ENCODE measurements around the gene JTB. TPM values are rescaled to one million over a fixed set of nuclear protein-coding genes. Genes with fewer than 3 reads are reported as not detected.
"Not testable (repeated sequence)": the region's sequence is repeated elsewhere in the genome, so short reads cannot be mapped to it uniquely, and the experiment has no call there.

The JTB gene
- total and polyA plus RNA-seq, 9 of the 15 experiments (the other 6 are each of a cell fraction or from before 2014, with no cell fraction given): 24.7 to 308 (median 151) TPM

- Histone ChIP-seq H3K27me3 (ENCODE audit: control insufficient read depth in 2 of 2, insufficient read depth in 2 of 2, low read length in 2 of 2) (peaks cover 4 to 16% of the 10 kb centered on the region in 2 experiments; a peak in 3 of 5 replicates), H2AFZ (ENCODE audit: low read depth, low read length) (no peak overlapping the region), H3K9ac (ENCODE audit: insufficient read depth in 1 of 2, low read depth in 2 of 2, low read length in 2 of 2) (no peak overlapping the region), H3K4me3 (no peak overlapping the region), H3K4me2 (ENCODE audit: insufficient read depth, low read length) (no peak overlapping the region), H3K79me2 (ENCODE audit: control insufficient read depth, insufficient read depth, low read length) (no peaks in the 10 kb centered on the region), H3K4me1 (replicated peaks in 1 of 2; ENCODE audit: control insufficient read depth in 2 of 2, insufficient read depth in 2 of 2, low read length in 2 of 2) (no peaks in the 10 kb centered on the region; a peak in 2 of 5 replicates), H4K20me1 (replicated peaks; ENCODE audit: control insufficient read depth, insufficient read depth, low read length) (no peaks in the 10 kb centered on the region), H3K9me3 (replicated peaks; ENCODE audit: control insufficient read depth, insufficient read depth, low read depth, low read length) (no peaks in the 10 kb centered on the region), H3K27ac (ENCODE audit: extremely low read depth, low read depth, low read length) (no peak overlapping the region), H3K36me3 (ENCODE audit: control insufficient read depth, insufficient read depth, low read length) (no peaks in the 10 kb centered on the region), H3K9me1 (ENCODE audit: control insufficient read depth, insufficient read depth, low read length) (no peaks in the 10 kb centered on the region)
- CTCF ChIA-PET (ENCODE audit: low intra/inter-chr PET ratio): no interaction called here
- ATAC-seq (no peak), FAIRE-seq (no peak), DNase-seq (ENCODE audit: extremely low read depth in 1 of 4, low spot score in 3 of 4) (no peak)
- no peak for TF ChIP-seq USF1 (CRISPR knock-in tag; IDR thresholded peaks at IDR 0.05)
- peak; percentile 19; the same call in 1 of the 2 replicates for TF ChIP-seq NFIC (IDR thresholded peaks at IDR 0.05)
- POLR2A ChIA-PET: no interaction called here
- 0% methylated on average over 3 of the region's 3 CpGs for WGBS (ENCODE audit: insufficient coverage, low coverage, missing lambda C conversion rate)
- intact Hi-C loops (cut with micrococcal nuclease): no loop called here
- no TSS peak for BruUV-seq (replicated peaks)
- in situ Hi-C loops (cut with MboI): no loop called here
Observed at GRCh38 chr1:154014154-154014907, 36.9 kb upstream of the JTB start.

GRCh38 chr1:154012543-154012942 lies 35.1 kb upstream of the JTB start:
- TF ChIP-seq ZBTB33 (CRISPR knock-in tag; IDR thresholded peaks at IDR 0.05): peak; percentile 83
- BruUV-seq (replicated peaks); H3K4me2 ChIP-seq (ENCODE audit: insufficient read depth, low read length); H3K27ac ChIP-seq (ENCODE audit: extremely low read depth, low read depth, low read length); in situ Hi-C loops (cut with MboI); H3K4me3 ChIP-seq; H2AFZ ChIP-seq (ENCODE audit: low read depth, low read length); FAIRE-seq; CTCF ChIA-PET (ENCODE audit: low intra/inter-chr PET ratio); H3K9me1 ChIP-seq (ENCODE audit: control insufficient read depth, insufficient read depth, low read length); H3K4me1 ChIP-seq (replicated peaks in 1 of 2; ENCODE audit: control insufficient read depth in 2 of 2, insufficient read depth in 2 of 2, low read length in 2 of 2); H4K20me1 ChIP-seq (replicated peaks; ENCODE audit: control insufficient read depth, insufficient read depth, low read length); H3K79me2 ChIP-seq (ENCODE audit: control insufficient read depth, insufficient read depth, low read length); DNase-seq (ENCODE audit: extremely low read depth in 1 of 4, low spot score in 3 of 4); H3K9ac ChIP-seq (ENCODE audit: insufficient read depth in 1 of 2, low read depth in 2 of 2, low read length in 2 of 2); H3K9me3 ChIP-seq (replicated peaks; ENCODE audit: control insufficient read depth, insufficient read depth, low read depth, low read length); ATAC-seq; intact Hi-C loops (cut with micrococcal nuclease); H3K36me3 ChIP-seq (ENCODE audit: control insufficient read depth, insufficient read depth, low read length): not testable (repeated sequence)
- POLR2A ChIA-PET: interaction anchor here (2.0 kb wide), 1 partner anchor 21 kb away, joined by 11 read pairs; the partner anchor contains the start of gene RPS27
- WGBS (ENCODE audit: insufficient coverage, low coverage, missing lambda C conversion rate): 35% methylated on average over 14 of the region's 14 CpGs
- peaks cover 4 to 16% of the 10 kb centered on the region in 2 experiments; a peak in 3 of 5 replicates for H3K27me3 ChIP-seq (ENCODE audit: control insufficient read depth in 2 of 2, insufficient read depth in 2 of 2, low read length in 2 of 2)
